Activated CD8-positive, alpha-beta T cell treated with anti-CD3 and anti-CD28 coated beads for 36 hours (primary cell): ENCODE data around the gene PLAC9. TPM values are rescaled to one million over a fixed set of nuclear protein-coding genes. Genes with fewer than 3 reads are reported as not detected.

ENCODE experiments used
- ATAC-seq: fragments of 200-7000 bp; cut with Tn5 transposase; one replicate; pipeline ENCODE4 v1.10.0; 2021; ENCODE audit warnings: mild to moderate bottlenecking, moderate library complexity
- CTCF ChIA-PET: fragments of 350-600 bp; sonication (Branson Sonifier 250); formaldehyde crosslinking; loops from one replicate; lab custom pipeline; 2021; ENCODE audit warnings: antibody characterized with exemption; lab: Charles Lee
- POLR2A ChIA-PET: fragments of 350-600 bp; sonication (Branson Sonifier 250); formaldehyde crosslinking; loops from one replicate; lab custom pipeline; 2021; ENCODE audit warnings: antibody characterized with exemption; lab: Charles Lee
- DNase-seq: peaks from one replicate; pipeline ENCODE4 v3.0.0-alpha.2; 2020
- H3K27ac Mint-ChIP-seq: one replicate; pipeline ENCODE4 v1.8.0; 2021; ENCODE audit warnings: mild to moderate bottlenecking, mixed read lengths
- H3K27me3 Mint-ChIP-seq: one replicate; pipeline ENCODE4 v1.8.0; 2021; ENCODE audit warnings: mixed read lengths
- H3K36me3 Mint-ChIP-seq: one replicate; pipeline ENCODE4 v1.8.0; 2021; ENCODE audit warnings: low read depth, mixed read lengths
- H3K4me1 Mint-ChIP-seq: one replicate; pipeline ENCODE4 v1.8.0; 2021; ENCODE audit warnings: low read depth, mixed read lengths
- H3K4me3 Mint-ChIP-seq: one replicate; pipeline ENCODE4 v1.8.0; 2021; ENCODE audit warnings: mild to moderate bottlenecking, moderate library complexity, mixed read lengths
- H3K9me3 Mint-ChIP-seq: one replicate; pipeline ENCODE4 v1.8.0; 2021; ENCODE audit warnings: mixed read lengths
- CTCF ChIP-seq: fragments of 200-600 bp; IDR thresholded peaks from one replicate; pipeline ENCODE4 v1.8.0; 2022; ENCODE audit warnings: antibody characterized with exemption, mild to moderate bottlenecking
- intact Hi-C: fragments of 100-400 bp; cut with micrococcal nuclease; formaldehyde crosslinking; loops from one replicate; pipeline ENCODE4 v1.10.0; 2022
- total RNA-seq, 2 experiments: library from RNA; stranded (reverse); gene quantifications; one replicate each; pipeline ENCODE4 v1.2.3, GENCODE V29; 2021

PLAC9 gene
- total RNA-seq, 2 experiments from 2014 or later = not detected

DNA sequence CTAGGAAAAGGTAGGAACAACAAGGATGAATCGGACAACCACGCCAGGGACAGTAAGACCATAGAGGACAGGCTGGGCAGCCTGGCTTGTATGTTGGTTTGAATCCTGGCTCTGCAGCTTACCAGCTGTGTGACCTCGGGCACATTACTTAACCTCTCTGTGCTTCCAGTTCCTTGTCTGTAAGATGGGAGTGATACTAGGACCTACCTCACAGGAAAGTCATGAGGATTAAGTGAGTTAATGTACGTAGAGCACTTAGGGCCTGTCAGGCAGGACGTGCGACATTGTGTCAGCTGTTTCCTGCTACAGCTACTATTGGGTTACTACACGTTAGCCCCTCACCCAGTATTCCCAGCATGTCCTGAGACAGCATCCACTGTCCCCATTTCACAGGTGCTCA lies 32.1 kb downstream of the PLAC9 start:
- intact Hi-C loops = no loop called here
- Mint-ChIP-seq H3K4me3 (no peak overlapping the region), H3K4me1 (peaks cover 10% of the 10 kb centered on the region), H3K9me3 (no peaks in the 10 kb centered on the region), H3K27me3 (no peaks in the 10 kb centered on the region), H3K27ac (no peak overlapping the region), H3K36me3 (peaks cover 45% of the 10 kb centered on the region)
- DNase-seq (no peak), ATAC-seq (no peak)
- ChIA-PET CTCF (interaction anchor here (0.8 to 2.2 kb wide), 2 partner anchors 21 to 241 kb away, joined by 3 to 8 read pairs; no protein-coding TSS in a partner anchor), POLR2A (interaction anchor here (0.7 to 0.9 kb wide), 2 partner anchors 27 to 164 kb away, joined by 3 read pairs; no protein-coding TSS in a partner anchor)
- TF ChIP-seq CTCF = no peak

DNA sequence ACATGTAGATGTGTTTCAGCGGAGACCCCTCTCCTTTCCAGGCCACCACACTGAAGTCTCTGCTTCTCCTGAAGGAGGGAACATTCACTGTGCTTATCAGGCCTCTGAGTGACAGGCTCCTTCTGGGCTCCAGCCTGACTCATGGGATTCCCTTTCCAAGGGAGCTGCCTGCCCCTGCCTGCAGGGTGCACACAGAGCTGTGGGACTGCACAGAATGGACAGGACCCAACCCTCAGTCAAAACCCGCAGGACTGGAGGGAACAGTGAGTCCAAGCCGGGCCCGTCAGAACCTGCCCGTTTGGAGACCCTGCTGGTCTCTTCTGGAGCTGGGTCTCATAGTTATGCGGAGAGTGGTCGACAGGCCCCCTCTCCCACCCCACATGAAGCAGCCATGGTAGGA lies 32.6 kb downstream of the PLAC9 start:
- ATAC-seq (no peak), DNase-seq (no peak)
- intact Hi-C loops = no loop called here
- ChIA-PET CTCF (interaction anchor here (2.2 kb wide), 1 partner anchor 21 kb away, joined by 8 read pairs; no protein-coding TSS in a partner anchor), POLR2A (interaction anchor here (0.7 to 0.9 kb wide), 2 partner anchors 39 to 163 kb away, joined by 3 read pairs; no protein-coding TSS in a partner anchor)
- TF ChIP-seq CTCF = no peak
- Mint-ChIP-seq H3K4me3 (no peak overlapping the region), H3K27ac (peak overlapping the region; percentile 20), H3K27me3 (no peaks in the 10 kb centered on the region), H3K9me3 (no peaks in the 10 kb centered on the region), H3K4me1 (peaks cover 15% of the 10 kb centered on the region), H3K36me3 (peaks cover 44% of the 10 kb centered on the region)

DNA sequence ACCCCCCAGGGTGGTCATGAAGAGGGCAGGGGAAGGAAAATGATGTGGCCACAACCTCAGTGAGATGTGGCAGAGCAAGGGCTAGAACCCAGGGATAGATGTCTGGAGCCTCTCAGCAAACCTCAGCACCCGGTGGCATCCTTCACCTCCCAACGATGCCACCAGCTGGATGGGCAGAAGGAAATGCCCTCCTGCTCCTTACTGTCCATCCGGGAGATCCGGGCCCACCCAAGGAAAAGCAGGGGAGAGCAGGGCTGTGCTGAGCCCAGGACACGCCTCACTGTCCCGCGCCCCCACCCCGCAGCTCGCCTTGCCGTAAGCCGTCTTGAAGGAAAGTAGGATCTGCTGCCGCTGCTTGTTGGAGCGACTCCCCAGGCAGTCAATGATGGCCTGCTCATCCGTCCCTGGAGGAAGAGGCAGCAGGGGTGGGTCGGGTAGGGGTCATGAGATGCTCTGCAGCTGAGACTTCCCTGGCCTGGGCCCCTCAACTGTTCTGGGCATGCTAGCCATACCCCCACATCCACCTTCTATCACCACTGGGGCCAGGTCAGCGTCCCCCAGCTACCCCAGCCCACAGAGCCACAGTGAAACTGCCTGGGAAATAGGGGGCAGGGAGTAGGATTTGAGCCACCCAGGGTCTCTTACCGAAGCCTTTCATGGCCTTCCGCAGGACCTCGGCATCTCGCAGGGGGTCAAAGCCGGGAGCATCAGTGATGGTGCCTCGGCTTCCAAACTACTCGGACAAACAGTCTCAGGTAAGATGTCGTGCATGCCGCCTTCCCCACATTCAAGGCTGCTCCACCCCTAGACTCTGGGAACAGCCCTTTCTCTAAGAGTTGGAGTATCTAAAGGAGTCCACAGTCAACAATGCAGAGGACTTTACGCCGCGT lies 34.3 kb downstream of the PLAC9 start:
- Mint-ChIP-seq H3K27me3 (no peaks in the 10 kb centered on the region), H3K4me1 (peaks cover 15% of the 10 kb centered on the region), H3K36me3 (peaks cover 32% of the 10 kb centered on the region), H3K27ac (peak overlapping the region; percentile 85), H3K9me3 (no peaks in the 10 kb centered on the region), H3K4me3 (no peak overlapping the region)
- ATAC-seq = no peak
- TF ChIP-seq CTCF = no peak
- CTCF ChIA-PET = interaction anchor here (1.5 kb wide), 1 partner anchor 55 kb away, joined by 7 read pairs; no protein-coding TSS in a partner anchor
- no peak for DNase-seq
- POLR2A ChIA-PET = interaction anchor here (1.3 to 1.8 kb wide), 3 partner anchors 11 to 21 kb away, joined by 4 to 5 read pairs (median 5); no protein-coding TSS in a partner anchor
- intact Hi-C loops = no loop called here

GRCh38 chr10:80167471-80168161 lies 35.1 kb downstream of the PLAC9 start:
- no peak for ATAC-seq
- Mint-ChIP-seq H3K9me3 (no peaks in the 10 kb centered on the region), H3K27ac (peak overlapping the region; percentile 38), H3K4me1 (peaks cover 15% of the 10 kb centered on the region), H3K4me3 (no peak overlapping the region), H3K36me3 (peaks cover 32% of the 10 kb centered on the region), H3K27me3 (no peaks in the 10 kb centered on the region)
- intact Hi-C loops = no loop called here
- no peak for DNase-seq
- ChIA-PET CTCF (interaction anchor here (0.6 to 1.5 kb wide), 2 partner anchors 55 to 517 kb away, joined by 3 to 7 read pairs; no protein-coding TSS in a partner anchor), POLR2A (interaction anchor here (1.3 to 1.8 kb wide), 3 partner anchors 10 to 20 kb away, joined by 4 to 5 read pairs (median 5); no protein-coding TSS in a partner anchor)
- TF ChIP-seq CTCF = no peak
